ENCODE measurements around the gene ACOT12.

Gene ACOT12

GRCh38 chr5:81290146-81290545 lies 103.8 kb downstream of the ACOT12 start:
- no peak for DNase-seq (ENCODE audit: low spot score)

DNA sequence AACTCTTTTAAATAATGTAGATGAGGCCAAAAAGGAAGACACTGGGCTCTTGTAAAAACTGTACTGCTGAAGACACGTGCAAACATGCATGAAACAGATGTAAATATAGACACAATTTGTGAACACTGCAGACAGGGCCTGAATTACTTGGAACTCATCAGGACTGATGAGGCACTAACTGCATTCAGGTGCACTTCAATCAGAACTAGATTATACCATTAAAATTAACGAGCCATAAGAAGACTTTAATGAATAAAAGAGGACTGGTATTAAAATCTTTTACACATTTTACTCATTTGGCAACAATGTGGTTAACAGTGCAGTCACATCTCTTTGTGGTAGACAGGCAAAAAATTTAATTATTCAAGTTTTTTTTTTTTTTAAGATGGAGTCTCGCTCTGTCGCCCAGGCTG lies 105.9 kb downstream of the ACOT12 start:
- no peak for DNase-seq (ENCODE audit: low spot score)

GRCh38 chr5:81286059-81286617 lies 107.8 kb downstream of the ACOT12 start:
- no peak for DNase-seq (ENCODE audit: low spot score)

- no peak for DNase-seq (ENCODE audit: low spot score)
Measured at GRCh38 chr5:81283976-81284375, 110.0 kb downstream of the ACOT12 start.

Data from hematopoietic multipotent progenitor cell treated with erythropoietin and hydrocortisone succinate and interleukin-3 and kit ligand, for 17 days (in vitro differentiated cells).